HEK293 (cell line): ENCODE data around the gene PTPRF.

Source experiments
- INSM2 ChIP-seq: fragments of 450-650 bp; formaldehyde crosslinking; IDR thresholded peaks from 2 replicates; pipeline ENCODE4 v1.5.1; 2016; ENCODE audit warnings: missing biosample characterization, missing genetic modification characterization
- KLF10 ChIP-seq: fragments of 450-650 bp; IDR thresholded peaks from 2 replicates; pipeline ENCODE4 v1.5.1; 2018; ENCODE audit warnings: missing biosample characterization, mild to moderate bottlenecking, missing genetic modification characterization
- OSR2 ChIP-seq: fragments of 450-650 bp; formaldehyde crosslinking; IDR thresholded peaks from 2 replicates; pipeline ENCODE4 v1.5.1; 2016; ENCODE audit warnings: missing biosample characterization, missing genetic modification characterization
- OVOL3 ChIP-seq: fragments of 450-650 bp; formaldehyde crosslinking; IDR thresholded peaks from 2 replicates; pipeline ENCODE4 v1.5.1; 2016; ENCODE audit warnings: missing biosample characterization, missing genetic modification characterization
- PATZ1 ChIP-seq: fragments of 450-650 bp; formaldehyde crosslinking; IDR thresholded peaks from 2 replicates; pipeline ENCODE4 v1.5.1; 2016; ENCODE audit warnings: missing biosample characterization, missing genetic modification characterization
- PRDM1 ChIP-seq: fragments of 450-650 bp; formaldehyde crosslinking; IDR thresholded peaks from 2 replicates; pipeline ENCODE4; 2016; ENCODE audit warnings: missing biosample characterization, missing genetic modification characterization
- PRDM6 ChIP-seq: fragments of 450-650 bp; formaldehyde crosslinking; IDR thresholded peaks from 2 replicates; pipeline ENCODE4 v1.5.1; 2017; ENCODE audit warnings: missing biosample characterization, missing genetic modification characterization
- SETDB1 ChIP-seq: IDR thresholded peaks from one replicate; pipeline ENCODE4 v1.6.1; 2017; ENCODE audit warnings: mild to moderate bottlenecking, low read length, moderate library complexity, mixed read lengths; ENCODE audit not compliant: insufficient read length
- TSHZ1 ChIP-seq: fragments of 450-650 bp; formaldehyde crosslinking; IDR thresholded peaks from 2 replicates; pipeline ENCODE4 v1.5.1; 2016; ENCODE audit warnings: missing biosample characterization, missing genetic modification characterization, borderline replicate concordance
- YY1 ChIP-seq: fragments of 450-650 bp; formaldehyde crosslinking; IDR thresholded peaks from 2 replicates; pipeline ENCODE4 v1.5.1; 2018; ENCODE audit warnings: missing biosample characterization, missing genetic modification characterization
- ZBTB8A ChIP-seq: fragments of 450-650 bp; formaldehyde crosslinking; IDR thresholded peaks from 2 replicates; pipeline ENCODE4 v1.5.1; 2016; ENCODE audit warnings: missing biosample characterization, missing genetic modification characterization
- ZEB2 ChIP-seq: fragments of 450-650 bp; formaldehyde crosslinking; IDR thresholded peaks from 2 replicates; pipeline ENCODE4 v1.5.1; 2016; ENCODE audit warnings: missing biosample characterization, missing genetic modification characterization
- ZFP69B ChIP-seq: fragments of 450-650 bp; formaldehyde crosslinking; IDR thresholded peaks from 2 replicates; pipeline ENCODE4 v1.5.1; 2016; ENCODE audit warnings: missing biosample characterization, missing genetic modification characterization
- ZNF121 ChIP-seq: fragments of 450-650 bp; formaldehyde crosslinking; IDR thresholded peaks from 2 replicates; pipeline ENCODE4 v1.5.1; 2016; ENCODE audit warnings: missing biosample characterization, missing genetic modification characterization
- ZNF2 ChIP-seq: fragments of 450-650 bp; formaldehyde crosslinking; IDR thresholded peaks from 2 replicates; pipeline ENCODE4 v1.5.1; 2016; ENCODE audit warnings: missing biosample characterization, missing genetic modification characterization
- ZNF211 ChIP-seq: fragments of 450-650 bp; formaldehyde crosslinking; IDR thresholded peaks from 2 replicates; pipeline ENCODE4 v1.5.1; 2016; ENCODE audit warnings: low read depth, missing biosample characterization, missing genetic modification characterization
- ZNF341 ChIP-seq: fragments of 450-650 bp; formaldehyde crosslinking; IDR thresholded peaks from 2 replicates; pipeline ENCODE4; 2016; ENCODE audit warnings: low read depth, missing biosample characterization, missing genetic modification characterization
- ZNF423 ChIP-seq: fragments of 450-650 bp; formaldehyde crosslinking; IDR thresholded peaks from 2 replicates; pipeline ENCODE4 v1.5.1; 2016; ENCODE audit warnings: missing biosample characterization, missing genetic modification characterization
- ZNF558 ChIP-seq: fragments of 450-650 bp; formaldehyde crosslinking; IDR thresholded peaks from 2 replicates; pipeline ENCODE4 v1.5.1; 2016; ENCODE audit warnings: missing biosample characterization, missing genetic modification characterization
- ZNF596 ChIP-seq: fragments of 450-650 bp; IDR thresholded peaks from 2 replicates; pipeline ENCODE4 v1.5.0; 2018; ENCODE audit warnings: missing biosample characterization, mild to moderate bottlenecking, missing genetic modification characterization, moderate library complexity
- ZNF660 ChIP-seq: fragments of 450-650 bp; IDR thresholded peaks from 2 replicates; pipeline ENCODE4 v1.5.1; 2018; ENCODE audit warnings: missing biosample characterization, mild to moderate bottlenecking, missing genetic modification characterization
- ZNF692 ChIP-seq: fragments of 450-650 bp; formaldehyde crosslinking; IDR thresholded peaks from 2 replicates; pipeline ENCODE4 v1.5.1; 2016; ENCODE audit warnings: missing biosample characterization, missing genetic modification characterization
- ZNF704 ChIP-seq: fragments of 450-650 bp; formaldehyde crosslinking; IDR thresholded peaks from 2 replicates; pipeline ENCODE4 v1.5.1; 2016; ENCODE audit warnings: missing biosample characterization, missing genetic modification characterization
- ZNF747 ChIP-seq: fragments of 450-650 bp; formaldehyde crosslinking; IDR thresholded peaks from 2 replicates; pipeline ENCODE4 v1.5.1; 2016; ENCODE audit warnings: missing biosample characterization, missing genetic modification characterization
- ZSCAN18 ChIP-seq: fragments of 450-650 bp; formaldehyde crosslinking; IDR thresholded peaks from 2 replicates; pipeline ENCODE4 v1.5.1; 2016; ENCODE audit warnings: missing biosample characterization, missing genetic modification characterization
- ZSCAN30 ChIP-seq: fragments of 450-650 bp; IDR thresholded peaks from 2 replicates; pipeline ENCODE4 v1.5.1; 2018; ENCODE audit warnings: missing biosample characterization, mild to moderate bottlenecking, missing genetic modification characterization, moderate library complexity
- ZXDB ChIP-seq: fragments of 450-650 bp; formaldehyde crosslinking; IDR thresholded peaks from 2 replicates; pipeline ENCODE4 v1.5.1; 2016; ENCODE audit warnings: missing biosample characterization, missing genetic modification characterization

Gene PTPRF

GRCh38 chr1:43666608-43667007, 135.9 kb downstream of the PTPRF start (continued):
- TF ChIP-seq ZFP69B (peak; percentile 73), ZXDB (0 out of 2 replicates have a peak, but pooled peaks have one; percentile 29), ZBTB8A (tag by site-specific recombination) (peak; percentile 52; the same call in 1 of the 2 replicates), ZNF660 (tag by site-specific recombination) (peak; percentile 75; the same call in 1 of the 2 replicates), ZSCAN18 (tag by site-specific recombination) (no peak), ZNF704 (tag by site-specific recombination) (no peak), ZSCAN30 (peak; percentile 80; the same call in 1 of the 2 replicates), ZNF341 (tag by site-specific recombination) (0 out of 2 replicates have a peak, but pooled peaks have one; percentile 27), KLF10 (tag by site-specific recombination) (peak; percentile 55; the same call in 1 of the 2 replicates), ZNF596 (tag by site-specific recombination) (peak; percentile 31; the same call in 1 of the 2 replicates), PRDM6 (tag by site-specific recombination) (peak; percentile 78; the same call in 1 of the 2 replicates), ZNF211 (no peak), ZNF121 (peak; percentile 46; the same call in 1 of the 2 replicates), OSR2 (tag by site-specific recombination) (peak; percentile 98), PRDM1 (tag by site-specific recombination) (0 out of 2 replicates have a peak, but pooled peaks have one; percentile 15), SETDB1 (no peak), INSM2 (tag by site-specific recombination) (peak; percentile 68; the same call in 1 of the 2 replicates), ZNF423 (tag by site-specific recombination) (peak; percentile 48; the same call in 1 of the 2 replicates), ZNF2 (tag by site-specific recombination) (0 out of 2 replicates have a peak, but pooled peaks have one; percentile 51), ZNF692 (tag by site-specific recombination) (peak; percentile 82), ZNF747 (tag by site-specific recombination) (no peak), ZNF558 (peak; percentile 77), TSHZ1 (peak; percentile 60; the same call in 1 of the 2 replicates), OVOL3 (tag by site-specific recombination) (0 out of 2 replicates have a peak, but pooled peaks have one; percentile 25), PATZ1 (tag by site-specific recombination) (0 out of 2 replicates have a peak, but pooled peaks have one; percentile 24), YY1 (peak; percentile 22; the same call in 1 of the 2 replicates), ZEB2 (tag by site-specific recombination) (peak; percentile 63; the same call in 1 of the 2 replicates)
